B cell (primary cell): ENCODE data around the gene TCEAL9. TPM values are rescaled to one million over a fixed set of nuclear protein-coding genes. Genes with fewer than 3 reads are reported as not detected.

Source experiments
- ATAC-seq: fragments of 200-7000 bp; cut with Tn5 transposase; one replicate; pipeline ENCODE4 v1.10.0; 2021; ENCODE audit warnings: low read depth, mild to moderate bottlenecking, moderate number of reproducible peaks, moderate library complexity
- CTCF ChIA-PET: fragments of 350-600 bp; sonication (Branson Sonifier 250); formaldehyde crosslinking; loops from one replicate; lab custom pipeline; 2021; ENCODE audit warnings: antibody characterized with exemption, inconsistent platforms; lab: Charles Lee
- POLR2A ChIA-PET: fragments of 350-600 bp; sonication (Branson Sonifier 250); formaldehyde crosslinking; loops from one replicate; lab custom pipeline; 2021; ENCODE audit warnings: antibody characterized with exemption; lab: Charles Lee
- DNase-seq: peaks from one replicate; pipeline ENCODE4 v3.0.0; 2013
- H2AFZ ChIP-seq: 2 replicates; pipeline ENCODE4 v1.6.1; 2012; ENCODE audit warnings: mild to moderate bottlenecking, low read depth, low read length; ENCODE audit not compliant: insufficient read depth, poor library complexity, severe bottlenecking
- H3K27ac ChIP-seq, 2 donors: 1 replicate in 1 of 2; 2 replicates in 1 of 2; pipeline ENCODE4 v1.5.1; 2012 to 2013; ENCODE audit warnings: low read length in 2 of 2, mild to moderate bottlenecking in 2 of 2, moderate library complexity in 1 of 2
- H3K27me3 ChIP-seq, 4 experiments: fragments of 200-600 bp in 1 of 4; sonication (generic) in 1 of 4; replicated peaks in 1 of 4; 1 replicate in 2 of 4; 2 replicates in 2 of 4; pipeline versions ENCODE4 v1.6.1 to v1.7.0; 2013 to 2016; ENCODE audit warnings: low read length in 3 of 4, mild to moderate bottlenecking in 2 of 4, mixed read lengths in 1 of 4, moderate library complexity in 1 of 4; ENCODE audit not compliant: insufficient read depth in 4 of 4, control insufficient read depth in 3 of 4; ENCODE audit errors: control extremely low read depth in 1 of 4
- H3K36me3 ChIP-seq, 2 experiments: replicated peaks in 1 of 2; 1 replicate in 1 of 2; 2 replicates in 1 of 2; pipeline versions ENCODE4 v1.6.1 to v1.7.1; 2013; ENCODE audit warnings: low read length in 1 of 2; ENCODE audit not compliant: insufficient read depth in 2 of 2, control insufficient read depth in 1 of 2; ENCODE audit errors: control extremely low read depth in 1 of 2, extremely low read depth in 1 of 2
- H3K4me1 ChIP-seq, 2 donors: fragments of 200-600 bp in 1 of 2; sonication (generic) in 1 of 2; 1 replicate in 1 of 2; 2 replicates in 1 of 2; pipeline versions ENCODE4 v1.5.1 to v1.6.1; 2013 to 2017; ENCODE audit warnings: low read length in 2 of 2; ENCODE audit not compliant: control insufficient read depth in 2 of 2, insufficient read depth in 2 of 2
- H3K4me2 ChIP-seq: replicated peaks from 2 replicates; pipeline ENCODE3; 2012; ENCODE audit warnings: mild to moderate bottlenecking, low read depth, low read length; ENCODE audit not compliant: poor library complexity, severe bottlenecking
- H3K4me3 ChIP-seq, 5 experiments: fragments of 200-600 bp in 1 of 5; sonication (generic) in 1 of 5; 1 replicate in 3 of 5; 2 replicates in 2 of 5; pipeline versions ENCODE4 v1.5.1 to v1.7.0; 2011 to 2016; ENCODE audit warnings: low read length in 4 of 5, mild to moderate bottlenecking in 4 of 5, low read depth in 2 of 5, control low read depth in 1 of 5, moderate library complexity in 1 of 5; ENCODE audit not compliant: insufficient read depth in 1 of 5; ENCODE audit errors: control extremely low read depth in 1 of 5, extremely low read depth in 1 of 5
- H3K79me2 ChIP-seq: fragments of 200-600 bp; sonication (generic); one replicate; pipeline ENCODE4 v1.6.0; 2016; ENCODE audit warnings: low read length; ENCODE audit not compliant: control insufficient read depth, insufficient read depth
- H3K9ac ChIP-seq: fragments of 200-600 bp; sonication (generic); 2 replicates; pipeline ENCODE4 v1.6.1; 2017; ENCODE audit warnings: mild to moderate bottlenecking, low read length, moderate library complexity
- H3K9me3 ChIP-seq, 3 donors: one replicate each; pipeline versions ENCODE4 v1.6.1 to v1.7.1; 2013; ENCODE audit warnings: low read length in 2 of 3; ENCODE audit not compliant: control insufficient read depth in 2 of 3, insufficient read depth in 1 of 3; ENCODE audit errors: control extremely low read depth in 1 of 3
- H4K20me1 ChIP-seq: 2 replicates; pipeline ENCODE4 v1.6.0; 2012; ENCODE audit warnings: mild to moderate bottlenecking, low read length; ENCODE audit not compliant: insufficient read depth, control insufficient read depth, poor library complexity, severe bottlenecking
- H3K27ac Mint-ChIP-seq: one replicate; pipeline ENCODE4 v1.8.0; 2021; ENCODE audit warnings: mixed read lengths
- H3K27me3 Mint-ChIP-seq: one replicate; pipeline ENCODE4 v1.8.0; 2021; ENCODE audit warnings: mixed read lengths
- H3K4me1 Mint-ChIP-seq: one replicate; pipeline ENCODE4 v1.8.0; 2021; ENCODE audit warnings: mixed read lengths
- H3K4me3 Mint-ChIP-seq: one replicate; pipeline ENCODE4 v1.8.0; 2021; ENCODE audit warnings: mixed read lengths
- H3K9me3 Mint-ChIP-seq: one replicate; pipeline ENCODE4 v1.8.0; 2022; ENCODE audit warnings: mixed read lengths; ENCODE audit not compliant: insufficient read depth
- CTCF ChIP-seq: fragments of 200-600 bp; IDR thresholded peaks from one replicate; pipeline ENCODE4 v1.8.0; 2022; ENCODE audit warnings: antibody characterized with exemption, mild to moderate bottlenecking
- EZH2 ChIP-seq: IDR thresholded peaks from 2 replicates; pipeline ENCODE4 v1.6.1; 2012; ENCODE audit warnings: borderline replicate concordance, low read depth, mild to moderate bottlenecking, moderate library complexity, low read length; ENCODE audit not compliant: insufficient read depth, poor library complexity, severe bottlenecking
- WGBS: methylation state at CpG from one replicate; pipeline ENCODE4 v1.1.5; 2013; ENCODE audit warnings: missing lambda C conversion rate; ENCODE audit not compliant: insufficient coverage; 5-methylcytosine and 5-hydroxymethylcytosine counted together
- intact Hi-C: fragments of 100-400 bp; cut with micrococcal nuclease; formaldehyde crosslinking; loops from one replicate; pipeline ENCODE4 v1.10.0; 2022
- polyA plus RNA-seq: library from polyadenylated mRNA; depleted of rRNA; stranded (reverse); fragments of >200 nt; gene quantifications from 2 replicates; pipeline ENCODE4 v1.2.3, GENCODE V29; 2012
- small RNA-seq: library from RNA; depleted of rRNA; stranded (forward); fragments of <200 nt; gene quantifications from one replicate; pipeline ENCODE3, GENCODE V24; 2012; ENCODE audit warnings: low replicate concordance, low read depth; ENCODE audit not compliant: insufficient read length
- total RNA-seq, 2 donors: library from RNA; stranded (reverse); fragments of 120-200 nt in 1 of 2; gene quantifications; 1 replicate in 1 of 2; 2 replicates in 1 of 2; pipeline versions ENCODE4 v1.2.3 to v1.2.4, GENCODE V29; 2013 to 2022

TCEAL9 gene
- total and polyA plus RNA-seq, 2 donors (not counting 1 experiment from before 2014, with no cell fraction given), result 0.34 to 0.42 TPM

GRCh38 chrX:103406256-103406655 lies 50.0 kb downstream of the TCEAL9 start:
- no peak overlapping the region for H3K4me3 Mint-ChIP-seq
- no peak overlapping the region for H3K27ac ChIP-seq
- H3K9me3 ChIP-seq, result no peaks in the 10 kb centered on the region
- DNase-seq (no peak), ATAC-seq (no peak)
- no CpG with 5 or more reads among the region's 1 CpG for WGBS
- intact Hi-C loops, result no loop called here
- ChIA-PET POLR2A (no interaction called here), CTCF (no interaction called here)
- H3K27ac Mint-ChIP-seq, result no peak overlapping the region
- no peak for TF ChIP-seq EZH2
- no peak for TF ChIP-seq CTCF
- H3K9ac ChIP-seq, result no peak overlapping the region
- no peaks in the 10 kb centered on the region for H3K9me3 Mint-ChIP-seq
- no peaks in the 10 kb centered on the region for H3K36me3 ChIP-seq
- H3K27me3 Mint-ChIP-seq, result peaks cover 7% of the 10 kb centered on the region
- no peaks in the 10 kb centered on the region for H4K20me1 ChIP-seq
- peaks cover 9% of the 10 kb centered on the region for H3K4me1 Mint-ChIP-seq
- no peak overlapping the region for H2AFZ ChIP-seq
- H3K4me3 ChIP-seq, result no peak overlapping the region
- peaks cover 0 to 3% of the 10 kb centered on the region in 2 donors for H3K4me1 ChIP-seq
- no peaks in the 10 kb centered on the region for H3K79me2 ChIP-seq
- no peak overlapping the region for H3K4me2 ChIP-seq
- H3K27me3 ChIP-seq, result peaks cover 0 to 5% (median 0%) of the 10 kb centered on the region in 4 experiments

- no peak overlapping the region for H3K4me3 Mint-ChIP-seq
- Histone ChIP-seq H3K4me2 (no peak overlapping the region), H3K79me2 (no peaks in the 10 kb centered on the region), H4K20me1 (no peaks in the 10 kb centered on the region), H3K4me3 (no peak overlapping the region), H3K27ac (no peak overlapping the region), H3K9me3 (no peaks in the 10 kb centered on the region), H3K36me3 (no peaks in the 10 kb centered on the region), H3K9ac (no peak overlapping the region), H3K4me1 (peaks cover 0 to 3% of the 10 kb centered on the region in 2 donors), H3K27me3 (peaks cover 0 to 5% (median 0%) of the 10 kb centered on the region in 4 experiments), H2AFZ (no peak overlapping the region)
- peaks cover 9% of the 10 kb centered on the region for H3K4me1 Mint-ChIP-seq
- DNase-seq, result no peak
- no peak for ATAC-seq
- H3K9me3 Mint-ChIP-seq, result no peaks in the 10 kb centered on the region
- WGBS, result no CpG with 5 or more reads among the region's 2 CpGs
- ChIA-PET POLR2A (no interaction called here), CTCF (no interaction called here)
- no peak overlapping the region for H3K27ac Mint-ChIP-seq
- H3K27me3 Mint-ChIP-seq, result peaks cover 2% of the 10 kb centered on the region
- no peak for TF ChIP-seq CTCF
- no peak for TF ChIP-seq EZH2
- intact Hi-C loops, result no loop called here
Observed at GRCh38 chrX:103407776-103408175, 51.5 kb downstream of the TCEAL9 start.

Small RNAs within 50 kb of the gene (small RNA-seq; reads per million reads assigned to genes)
- gene Z92846.1, result not detected

Other genes with a start within 250 kb of the TCEAL9 start
- 17.2 and 19.8 TPM in 2 replicates for gene BEX4, start 141.4 kb upstream of the TCEAL9 start, total RNA-seq
- 32.1 and 83.0 TPM in 2 replicates for gene BEX4, start 141.4 kb upstream of the TCEAL9 start, polyA plus RNA-seq
- gene TCEAL8, start 101.4 kb upstream of the TCEAL9 start, total RNA-seq, result 14.4 and 17.5 TPM in 2 replicates
- gene TCEAL8, start 101.4 kb upstream of the TCEAL9 start, polyA plus RNA-seq, result 4.1 and 4.9 TPM in 2 replicates
- gene TCEAL5, start 79.8 kb upstream of the TCEAL9 start, total RNA-seq, result not detected in 2 replicates
- gene TCEAL5, start 79.8 kb upstream of the TCEAL9 start, polyA plus RNA-seq, result not detected in 2 replicates
- gene BEX2, start 45.5 kb upstream of the TCEAL9 start, total RNA-seq, result 15.9 and 17.9 TPM in 2 replicates
- 34.6 and 78.5 TPM in 2 replicates for gene BEX2, start 45.5 kb upstream of the TCEAL9 start, polyA plus RNA-seq
- not detected in 2 replicates for gene TCEAL7, start 26.3 kb upstream of the TCEAL9 start, total RNA-seq
- not detected in 2 replicates for gene TCEAL7, start 26.3 kb upstream of the TCEAL9 start, polyA plus RNA-seq
- gene BEX3, start 20.0 kb downstream of the TCEAL9 start, total RNA-seq, result 1.7 TPM in 1 of 2 replicates, not detected in the other
- gene BEX3, start 20.0 kb downstream of the TCEAL9 start, polyA plus RNA-seq, result 0.37 and 2.2 TPM in 2 replicates
- gene RAB40A, start 163.0 kb downstream of the TCEAL9 start, total RNA-seq, result 0.36 and 0.67 TPM in 2 replicates
- 0.07 and 0.15 TPM in 2 replicates for gene RAB40A, start 163.0 kb downstream of the TCEAL9 start, polyA plus RNA-seq
- 22.4 and 23.1 TPM in 2 replicates for gene TCEAL4, start 229.0 kb downstream of the TCEAL9 start, total RNA-seq
- gene TCEAL4, start 229.0 kb downstream of the TCEAL9 start, polyA plus RNA-seq, result 3.0 and 6.5 TPM in 2 replicates